ENCODE results near the gene POLR2J. TPM values are rescaled to one million over a fixed set of nuclear protein-coding genes. Genes with fewer than 3 reads are reported as not detected.

Gene POLR2J
- total and polyA plus RNA-seq, 4 donors, result 9.6 to 50.3 (median 30.5) TPM

- Histone ChIP-seq H3K4me1 (ENCODE audit: control insufficient read depth in 4 of 4, insufficient read depth in 4 of 4, low read length in 3 of 4) (peaks cover 0 to 15% (median 13%) of the 10 kb centered on the region in 4 donors), H3K9ac (ENCODE audit: low read depth in 1 of 2, low read length in 2 of 2) (no peak overlapping the region), H3K27ac (ENCODE audit: low read depth in 1 of 2, low read length in 2 of 2) (peak overlapping the region; percentile 44 to 52), H3K36me3 (ENCODE audit: control insufficient read depth in 4 of 4, insufficient read depth in 3 of 4, low read depth in 1 of 4, low read length in 3 of 4) (no peaks in the 10 kb centered on the region), H3K4me3 (ENCODE audit: low read depth in 1 of 3, low read length in 3 of 3) (peak overlapping the region in 2 of 3 donors; percentile 34 to 80), H3K9me3 (ENCODE audit: control insufficient read depth in 4 of 4, low read length in 3 of 4) (no peaks in the 10 kb centered on the region), H3K27me3 (ENCODE audit: control insufficient read depth in 4 of 4, insufficient read depth in 4 of 4, low read length in 3 of 4) (no peaks in the 10 kb centered on the region)
- no peak for DNase-seq (ENCODE audit: low spot score)
- TF ChIP-seq TAF1 (conservative IDR thresholded peaks at IDR 0.05) (no peak), ZBTB33 (IDR thresholded peaks at IDR 0.05) (no peak), JUND (IDR thresholded peaks at IDR 0.05) (no peak), MAX (IDR thresholded peaks at IDR 0.05) (no peak), ATF3 (IDR thresholded peaks at IDR 0.05) (no peak), RXRA (IDR thresholded peaks at IDR 0.05) (no peak)
- WGBS, result 26% methylated on average over 27 of the region's 27 CpGs
Measured at GRCh38 chr7:102432442-102433218, 46.1 kb downstream of the POLR2J start.

GRCh38 chr7:102431617-102432298 lies 47.0 kb downstream of the POLR2J start:
- peaks cover 0 to 15% (median 13%) of the 10 kb centered on the region in 4 donors for H3K4me1 ChIP-seq (ENCODE audit: control insufficient read depth in 4 of 4, insufficient read depth in 4 of 4, low read length in 3 of 4)
- DNase-seq (ENCODE audit: low spot score), result no peak

More at GRCh38 chr7:102431617-102432298, 47.0 kb downstream of the POLR2J start:
- Histone ChIP-seq H3K9ac (ENCODE audit: low read depth in 1 of 2, low read length in 2 of 2) (no peak overlapping the region), H3K9me3 (ENCODE audit: control insufficient read depth in 4 of 4, low read length in 3 of 4) (no peaks in the 10 kb centered on the region), H3K27ac (ENCODE audit: low read depth in 1 of 2, low read length in 2 of 2) (peak overlapping the region; percentile 27 to 63), H3K36me3 (ENCODE audit: control insufficient read depth in 4 of 4, insufficient read depth in 3 of 4, low read depth in 1 of 4, low read length in 3 of 4) (peaks cover 0 to 4% (median 0%) of the 10 kb centered on the region in 4 donors), H3K4me3 (ENCODE audit: low read depth in 1 of 3, low read length in 3 of 3) (no peak overlapping the region), H3K27me3 (ENCODE audit: control insufficient read depth in 4 of 4, insufficient read depth in 4 of 4, low read length in 3 of 4) (no peaks in the 10 kb centered on the region)
- WGBS, result 61% methylated on average over 17 of the region's 17 CpGs
- TF ChIP-seq EGR1 (IDR thresholded peaks at IDR 0.05; ENCODE audit: low read depth in 2 of 2) (no peak), JUND (IDR thresholded peaks at IDR 0.05) (no peak), ZBTB33 (IDR thresholded peaks at IDR 0.05) (no peak), REST (IDR thresholded peaks at IDR 0.05) (no peak), SP1 (IDR thresholded peaks at IDR 0.05) (peak; percentile 6), TAF1 (conservative IDR thresholded peaks at IDR 0.05) (no peak)
